ENCODE results near the gene RNF135.

RNF135 gene

DNA sequence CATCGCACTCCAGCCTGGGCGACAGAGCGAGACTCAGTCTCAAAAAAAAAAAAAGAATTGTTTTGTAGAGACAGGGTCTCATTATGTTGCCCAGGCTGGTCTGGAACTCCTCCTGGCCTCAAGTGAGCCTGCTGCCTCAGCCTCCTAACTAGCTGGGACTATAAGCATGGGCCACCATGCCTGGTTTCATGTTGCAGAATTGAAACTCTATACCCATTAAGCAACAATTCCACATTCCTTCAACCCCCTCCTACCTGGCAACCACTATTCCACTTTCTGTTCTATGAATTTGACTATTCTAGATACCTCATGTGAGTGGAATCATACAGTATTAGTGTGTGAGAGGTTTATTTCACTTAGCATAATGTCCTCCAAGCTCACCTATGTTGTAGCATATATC is 24.5 kb downstream of the RNF135 start:
- Histone ChIP-seq H3K27ac (no peak overlapping the region), H3K4me3 (ENCODE audit: low read depth in 1 of 2, low read length in 1 of 2) (no peak overlapping the region)
- TF ChIP-seq CTCF (IDR thresholded peaks at IDR 0.05): no peak

GRCh38 chr17:30996486-30996885 is 25.6 kb downstream of the RNF135 start:
- Histone ChIP-seq H3K36me3 (peaks cover 75% of the 10 kb centered on the region), H3K27me3 (no peaks in the 10 kb centered on the region), H3K4me1 (ENCODE audit: control insufficient read depth in 1 of 2, insufficient read depth in 1 of 2, low read depth in 1 of 2, low read length in 1 of 2) (no peaks in the 10 kb centered on the region), H3K9me3 (no peaks in the 10 kb centered on the region), H3K4me3 (ENCODE audit: low read depth in 1 of 2, low read length in 1 of 2) (no peak overlapping the region), H3K27ac (no peak overlapping the region)
- TF ChIP-seq CTCF (IDR thresholded peaks at IDR 0.05): no peak

More for the DNA sequence above, 24.5 kb downstream of the RNF135 start:
- Histone ChIP-seq H3K36me3 (peaks cover 78% of the 10 kb centered on the region), H3K9me3 (no peaks in the 10 kb centered on the region), H3K4me1 (ENCODE audit: control insufficient read depth in 1 of 2, insufficient read depth in 1 of 2, low read depth in 1 of 2, low read length in 1 of 2) (no peaks in the 10 kb centered on the region), H3K27me3 (no peaks in the 10 kb centered on the region)

DNA sequence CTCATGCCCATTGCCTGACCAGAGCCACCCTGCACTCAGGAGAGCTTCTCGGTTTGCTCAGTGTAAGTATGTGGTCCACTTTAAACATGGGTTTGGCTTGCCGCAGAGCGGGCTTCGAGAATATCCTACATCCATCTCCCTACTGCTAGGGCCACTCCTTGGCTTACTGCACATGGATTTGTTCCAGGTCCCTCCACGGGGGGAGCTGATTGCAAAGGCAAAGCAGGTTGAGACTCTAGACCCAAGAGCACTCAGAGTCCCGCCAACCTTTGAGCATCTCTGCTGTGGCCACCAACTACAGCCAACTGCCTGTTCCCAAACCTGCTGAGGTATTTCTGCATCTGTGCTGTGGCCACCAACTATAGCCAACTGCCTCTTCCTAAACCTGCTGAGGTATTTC is 26.4 kb downstream of the RNF135 start:
- no peak overlapping the region for H3K27ac ChIP-seq
- no peak for TF ChIP-seq CTCF (IDR thresholded peaks at IDR 0.05)
- H3K9me3 ChIP-seq: no peaks in the 10 kb centered on the region
- H3K36me3 ChIP-seq: peaks cover 80% of the 10 kb centered on the region
- H3K4me1 ChIP-seq (ENCODE audit: control insufficient read depth in 1 of 2, insufficient read depth in 1 of 2, low read depth in 1 of 2, low read length in 1 of 2): no peaks in the 10 kb centered on the region
- H3K27me3 ChIP-seq: no peaks in the 10 kb centered on the region
- H3K4me3 ChIP-seq (ENCODE audit: low read depth in 1 of 2, low read length in 1 of 2): no peak overlapping the region

DNA sequence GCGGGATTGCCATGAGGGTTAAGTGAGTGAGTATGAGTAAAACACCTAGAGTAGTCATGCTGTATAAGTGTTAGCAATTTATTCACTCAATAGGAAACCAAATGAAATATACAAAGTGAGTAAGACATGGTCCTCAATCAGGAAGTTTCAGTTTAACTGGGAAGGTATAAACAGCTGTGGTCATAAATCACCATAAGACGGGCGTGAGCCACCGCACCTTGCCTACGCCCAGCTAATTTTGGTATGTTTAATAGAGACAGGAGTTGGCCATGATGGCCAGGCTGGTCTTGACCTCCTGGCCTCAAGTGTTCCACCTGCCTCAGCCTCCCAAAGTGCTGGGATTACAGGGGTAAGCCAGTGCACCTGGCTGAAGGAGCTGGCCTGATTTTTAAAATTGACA is 27.0 kb downstream of the RNF135 start:
- H3K4me1 ChIP-seq (ENCODE audit: control insufficient read depth in 1 of 2, insufficient read depth in 1 of 2, low read depth in 1 of 2, low read length in 1 of 2): no peaks in the 10 kb centered on the region

DNA sequence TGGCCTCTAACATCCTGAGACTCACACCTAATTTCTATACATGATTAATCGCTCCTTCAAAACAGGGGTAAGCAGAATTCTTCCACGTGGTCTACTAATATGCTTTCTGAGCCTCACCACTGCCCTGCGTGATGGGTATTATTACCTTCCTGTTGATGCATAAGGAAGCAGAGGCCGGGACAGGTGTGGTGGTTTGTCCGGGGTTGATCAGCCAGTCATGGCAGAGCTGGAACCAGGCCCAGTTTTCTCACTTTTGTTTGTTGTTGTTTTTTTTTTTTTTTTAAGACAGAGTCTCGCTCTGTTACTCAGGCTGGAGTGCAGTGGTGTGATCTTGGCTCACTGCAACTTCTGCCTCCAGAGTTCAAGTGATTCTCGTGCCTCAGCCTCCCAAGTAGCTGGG is 31.2 kb downstream of the RNF135 start:
- no peaks in the 10 kb centered on the region for H3K27me3 ChIP-seq
- no peak for TF ChIP-seq CTCF (IDR thresholded peaks at IDR 0.05)
- peaks cover 0 to 7% of the 10 kb centered on the region in 2 experiments for H3K4me1 ChIP-seq (ENCODE audit: control insufficient read depth in 1 of 2, insufficient read depth in 1 of 2, low read depth in 1 of 2, low read length in 1 of 2)
- no peak overlapping the region for H3K27ac ChIP-seq
- H3K36me3 ChIP-seq: peaks cover 66% of the 10 kb centered on the region
- no peak overlapping the region for H3K4me3 ChIP-seq (ENCODE audit: low read depth in 1 of 2, low read length in 1 of 2)
- no peaks in the 10 kb centered on the region for H3K9me3 ChIP-seq

More for the DNA sequence above, 27.0 kb downstream of the RNF135 start:
- TF ChIP-seq CTCF (IDR thresholded peaks at IDR 0.05): no peak
- no peaks in the 10 kb centered on the region for H3K9me3 ChIP-seq
- no peak overlapping the region for H3K27ac ChIP-seq
- no peak overlapping the region for H3K4me3 ChIP-seq (ENCODE audit: low read depth in 1 of 2, low read length in 1 of 2)
- H3K27me3 ChIP-seq: no peaks in the 10 kb centered on the region
- peaks cover 85% of the 10 kb centered on the region for H3K36me3 ChIP-seq
